NCI-H524 treated with DMSO at 0.1 percent for 48 hours (cell line): Measurements from ENCODE around the gene SLC24A3.
A peak's percentile ranks its signal among the peaks of the same experiment; 100 is the strongest.

ENCODE experiments used
- DNase-seq: peaks from one replicate; lab custom pipeline; 2025; lab: John Stamatoyannopoulos, UW

Gene SLC24A3

DNA sequence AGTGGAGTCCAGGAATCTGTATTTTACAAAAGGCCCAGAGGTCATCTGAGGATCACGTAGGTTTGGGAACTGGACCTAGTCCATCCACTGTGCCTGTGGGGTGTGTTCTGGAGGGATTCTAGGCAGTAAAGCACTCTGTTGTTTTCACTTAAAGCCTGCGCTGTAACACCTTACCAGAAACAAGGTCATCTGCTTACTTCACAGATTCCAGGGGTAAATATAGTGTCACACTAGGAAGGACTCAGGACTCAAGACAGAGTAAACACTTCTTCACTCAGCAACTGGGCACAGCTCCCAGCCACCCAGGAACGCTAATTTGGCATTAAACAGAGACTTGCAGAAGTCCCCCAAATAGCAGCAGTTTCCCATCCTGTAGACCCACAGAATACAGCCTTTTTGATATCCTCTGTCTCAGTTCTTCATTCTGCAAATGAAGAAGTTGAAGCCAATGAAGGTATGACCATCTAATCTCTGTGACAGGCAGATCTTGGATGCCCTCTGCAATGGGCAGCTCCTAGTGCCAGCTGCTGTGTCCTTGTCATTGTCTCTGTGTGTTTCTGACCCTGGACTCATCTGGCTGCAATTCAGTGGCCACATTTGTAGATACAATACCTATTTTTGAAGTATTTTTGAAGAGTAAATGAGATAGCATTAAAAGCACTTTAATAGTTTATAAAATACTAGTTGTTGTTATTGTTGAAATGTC, 129.1 kb downstream of the SLC24A3 start:
- no peak for DNase-seq

DNA sequence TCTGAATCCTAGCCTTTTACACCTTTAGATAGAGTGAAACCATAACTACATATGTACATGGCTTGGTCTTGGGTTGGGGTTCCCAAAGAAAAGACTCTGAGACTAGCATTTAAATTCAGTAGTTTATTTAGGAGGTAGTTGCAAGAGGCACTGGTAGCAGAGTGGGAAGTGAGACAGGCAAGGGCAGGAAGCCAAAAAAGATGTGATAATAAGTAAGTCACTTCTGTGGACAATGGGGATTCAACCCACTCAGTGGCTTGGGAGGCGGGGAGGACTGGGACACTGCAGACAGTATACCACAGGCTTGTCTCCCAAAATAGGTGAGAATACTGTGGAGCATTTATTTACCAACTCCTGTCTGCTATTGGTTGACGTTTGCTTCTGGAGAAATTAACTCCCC, 131.9 kb downstream of the SLC24A3 start:
- no peak for DNase-seq

DNA sequence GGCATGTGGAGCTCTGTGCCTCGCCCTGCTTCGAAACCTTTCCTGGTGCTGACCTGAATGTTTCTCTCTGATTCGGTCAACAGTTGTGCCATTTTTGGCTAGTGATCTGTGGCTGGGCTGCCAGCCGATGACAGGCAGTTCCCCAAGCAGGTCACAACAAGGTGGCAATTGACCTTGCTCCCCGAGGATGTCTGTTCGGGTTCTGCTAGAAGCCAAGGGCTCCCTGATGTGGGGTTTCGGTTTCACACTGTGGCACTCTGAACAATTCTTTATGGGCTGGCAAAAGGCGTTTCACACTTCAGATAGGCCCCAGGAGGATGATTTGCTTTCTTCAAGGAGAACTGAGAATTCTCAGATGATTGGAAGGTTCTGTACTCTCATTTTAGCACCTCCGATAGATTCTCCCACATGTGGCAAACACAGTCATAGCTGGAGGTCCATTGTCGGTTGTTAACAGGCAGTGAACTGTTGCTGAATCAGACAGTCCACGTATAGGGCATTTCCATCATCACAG, 135.6 kb downstream of the SLC24A3 start:
- no peak for DNase-seq

GRCh38 chr20:19348582-19348981, 136.1 kb downstream of the SLC24A3 start:
- DNase-seq, result no peak

- no peak for DNase-seq
These were observed 137.4 kb downstream of the SLC24A3 start for GRCh38 chr20:19349879-19350278.

GRCh38 chr20:19351542-19351941, 139.1 kb downstream of the SLC24A3 start:
- DNase-seq, result no peak

DNA sequence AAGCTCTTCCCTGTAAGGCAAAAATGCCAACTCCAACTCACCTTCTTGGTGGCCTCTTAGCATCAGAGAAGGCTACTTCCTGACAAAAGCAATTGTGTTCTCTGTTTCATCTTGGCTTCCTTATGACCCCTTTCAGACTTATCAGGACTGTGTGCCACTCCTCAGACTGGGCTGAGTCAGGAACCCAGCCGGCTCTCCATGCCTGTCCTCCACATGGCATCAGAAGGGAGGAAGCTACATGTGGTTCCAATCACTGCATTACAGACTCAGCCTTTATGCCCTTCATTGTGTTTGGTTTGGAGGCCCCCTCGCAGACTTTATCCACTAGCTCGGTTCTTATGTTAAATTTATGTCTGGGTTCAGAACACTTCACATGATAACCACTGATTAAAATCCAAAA, 142.5 kb downstream of the SLC24A3 start:
- DNase-seq, result no peak

- no peak for DNase-seq
These were observed 149.3 kb downstream of the SLC24A3 start for GRCh38 chr20:19361790-19362189.

- no peak for DNase-seq
These were observed 151.0 kb downstream of the SLC24A3 start for GRCh38 chr20:19363476-19363875.

DNA sequence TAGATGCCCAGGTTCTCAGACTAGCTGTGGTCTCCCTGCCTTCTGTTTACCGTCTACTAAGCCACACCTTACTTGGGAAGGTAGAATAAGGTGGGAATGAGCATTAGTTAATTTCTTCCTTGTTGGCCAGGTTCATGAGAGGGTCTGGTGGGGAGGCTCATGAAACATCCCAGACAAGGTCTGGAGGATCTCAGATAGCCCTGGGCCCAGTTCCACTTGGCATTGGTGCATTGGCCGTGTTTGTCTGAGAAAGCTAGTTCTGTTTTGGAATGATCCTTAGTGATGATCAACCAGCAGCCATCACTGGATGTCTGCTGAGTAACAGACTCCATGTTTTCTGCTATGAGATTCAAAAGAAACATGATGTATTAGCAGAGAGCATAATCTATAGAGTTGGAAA, 155.1 kb downstream of the SLC24A3 start:
- no peak for DNase-seq

DNA sequence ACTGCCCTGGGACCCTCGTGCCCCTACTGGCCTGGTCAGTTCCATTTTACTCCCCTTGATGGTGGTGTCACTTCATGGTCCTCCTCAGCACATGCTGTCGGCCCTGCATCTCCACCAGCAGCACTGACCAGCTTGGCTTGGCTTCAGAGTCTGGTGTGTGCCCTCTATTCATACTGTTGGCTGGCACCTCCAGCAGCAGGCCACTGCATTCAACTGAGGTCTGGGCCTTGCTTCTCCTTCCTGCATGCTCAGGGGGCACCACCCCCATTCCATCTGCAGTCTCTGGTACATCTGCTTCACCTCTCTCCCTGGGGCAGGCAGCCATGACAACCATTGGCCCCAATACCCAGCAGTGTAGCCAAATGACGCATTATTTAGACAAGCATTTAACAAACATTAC, 155.9 kb downstream of the SLC24A3 start:
- DNase-seq, result no peak

GRCh38 chr20:19370076-19371075, 157.9 kb downstream of the SLC24A3 start:
- no peak for DNase-seq

DNA sequence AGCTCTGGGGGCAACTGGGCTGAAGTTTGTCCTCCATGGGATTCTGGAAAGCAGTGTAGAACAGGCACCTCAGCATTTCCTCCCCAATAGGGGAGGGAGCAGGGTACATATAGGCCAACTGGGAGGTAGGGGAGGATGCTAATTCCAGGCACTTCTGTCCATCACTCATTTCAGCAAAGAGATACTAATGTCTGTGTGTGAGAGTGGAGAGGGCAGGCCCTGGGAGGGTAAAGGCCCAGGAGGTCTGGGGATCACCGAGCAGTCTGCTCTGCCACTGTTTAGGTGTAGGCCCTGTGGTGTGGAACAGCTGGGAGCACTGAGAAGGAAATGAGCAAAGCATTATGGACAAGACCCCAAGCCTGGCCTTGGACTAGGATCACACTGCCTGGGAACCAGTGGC, 158.7 kb downstream of the SLC24A3 start:
- no peak for DNase-seq

DNA sequence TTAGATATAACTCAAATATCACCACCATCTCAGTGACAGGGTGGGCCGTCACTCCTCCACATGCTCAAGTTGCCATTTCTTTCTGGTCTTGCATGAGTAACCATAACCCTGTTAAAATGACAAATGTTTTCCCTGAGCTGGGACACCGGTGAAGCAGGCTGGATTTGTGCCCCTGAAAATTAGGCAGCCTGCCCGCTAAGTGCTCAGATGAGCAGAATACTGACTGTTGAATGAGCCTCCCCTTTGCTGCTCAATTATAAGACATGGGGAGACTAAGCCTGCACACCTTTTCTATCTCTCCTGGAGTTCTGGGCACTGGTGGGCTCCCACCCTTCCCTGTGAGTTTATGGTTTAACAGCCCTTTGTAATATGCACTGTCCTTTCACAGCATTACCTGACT, 161.8 kb downstream of the SLC24A3 start:
- no peak for DNase-seq

GRCh38 chr20:19375395-19375794, 163.0 kb downstream of the SLC24A3 start:
- peak; percentile 78 for DNase-seq

GRCh38 chr20:19375801-19376200, 163.4 kb downstream of the SLC24A3 start:
- DNase-seq, result no peak

GRCh38 chr20:19376451-19377229, 164.2 kb downstream of the SLC24A3 start:
- no peak for DNase-seq

DNA sequence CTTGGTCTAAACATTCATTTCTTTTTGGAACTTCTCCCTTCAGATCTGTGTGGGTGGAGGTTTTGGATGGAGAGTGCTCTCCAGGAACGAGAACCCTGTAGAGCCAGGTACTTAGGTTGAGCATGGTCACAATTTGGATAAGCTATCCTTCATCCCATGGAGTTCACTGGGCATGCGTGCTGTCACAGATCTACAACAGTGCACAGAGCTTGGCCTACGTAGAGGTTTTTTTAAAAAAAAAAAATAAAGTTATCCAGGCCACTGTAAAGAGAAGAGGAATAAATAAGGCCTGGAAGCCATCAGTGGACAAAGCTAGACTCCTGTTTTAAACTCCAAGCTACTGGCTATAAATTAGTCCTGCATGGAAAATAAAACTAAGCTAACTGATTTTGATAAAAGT, 165.6 kb downstream of the SLC24A3 start:
- no peak for DNase-seq

DNA sequence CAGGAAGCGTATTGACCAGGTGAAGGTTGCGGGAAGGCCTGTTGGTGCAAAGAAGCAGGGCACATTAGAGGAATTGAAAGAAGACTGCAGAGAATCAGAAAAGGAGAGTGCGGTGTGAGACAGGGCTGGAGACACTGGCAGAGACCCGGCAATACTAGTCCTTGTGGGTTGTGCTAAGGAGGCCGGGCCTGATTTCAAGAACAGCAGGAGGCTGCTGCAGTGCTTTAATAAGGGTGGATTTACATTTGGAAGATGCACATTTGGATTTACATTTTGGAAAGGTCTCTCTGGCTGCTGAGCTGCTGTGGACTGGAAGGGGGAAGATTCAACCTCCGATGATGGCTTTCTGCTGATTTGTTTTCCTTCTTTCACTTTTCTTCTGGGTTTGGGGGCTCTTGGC, 167.8 kb downstream of the SLC24A3 start:
- DNase-seq, result no peak

DNA sequence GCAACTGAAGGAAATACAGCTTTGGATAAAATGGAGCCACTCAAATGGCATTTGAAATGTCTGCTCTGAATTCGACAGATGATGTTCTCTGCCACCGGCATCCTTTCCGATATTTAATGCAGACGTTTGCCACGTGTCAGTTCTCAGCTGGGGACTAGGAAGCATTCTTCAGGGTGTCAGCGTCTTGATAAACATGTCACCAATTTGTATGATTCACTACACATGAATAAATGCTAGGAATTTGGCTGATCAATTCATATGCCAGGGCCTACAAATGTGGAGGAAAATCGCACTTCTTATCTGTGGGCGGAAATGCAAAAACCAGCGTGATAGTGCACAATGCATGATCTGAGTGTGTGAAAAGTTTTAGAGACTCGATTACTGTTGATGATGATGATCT, 169.5 kb downstream of the SLC24A3 start:
- DNase-seq, result no peak

GRCh38 chr20:19382386-19383340, 170.2 kb downstream of the SLC24A3 start:
- peak; percentile 61 for DNase-seq
